Cerebellar cortex (tissue), 1 donor: Measurements from ENCODE around the gene SLC2A14.
"Not testable (repeated sequence)": the region's sequence is repeated elsewhere in the genome, so short reads cannot be mapped to it uniquely, and the experiment has no call there.

ENCODE experiments used
- DNase-seq: peaks from one replicate; pipeline ENCODE4 v3.0.0-alpha.2; 2015; ENCODE audit warnings: low spot score

SLC2A14 gene

DNA sequence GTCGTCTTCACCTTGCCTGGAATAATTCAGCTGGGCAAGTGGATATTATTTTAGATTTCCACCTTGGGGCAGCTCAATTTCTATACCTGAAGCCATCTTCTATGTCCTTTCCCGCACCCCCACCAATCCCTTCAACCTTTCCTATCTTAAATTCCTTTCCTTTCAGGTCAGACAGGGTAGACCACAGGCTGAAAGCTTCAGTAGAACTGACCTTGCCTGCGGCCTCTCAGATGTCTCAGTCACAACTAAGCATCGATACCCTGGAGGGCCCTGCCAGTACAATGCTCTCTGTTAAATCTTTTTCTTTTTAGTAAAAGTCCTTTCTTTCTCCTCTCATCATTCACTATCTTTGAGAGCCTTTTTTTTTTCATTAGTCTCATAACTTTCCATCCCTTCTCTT is 38.9 kb downstream of the SLC2A14 start:
- no peak for DNase-seq

DNA sequence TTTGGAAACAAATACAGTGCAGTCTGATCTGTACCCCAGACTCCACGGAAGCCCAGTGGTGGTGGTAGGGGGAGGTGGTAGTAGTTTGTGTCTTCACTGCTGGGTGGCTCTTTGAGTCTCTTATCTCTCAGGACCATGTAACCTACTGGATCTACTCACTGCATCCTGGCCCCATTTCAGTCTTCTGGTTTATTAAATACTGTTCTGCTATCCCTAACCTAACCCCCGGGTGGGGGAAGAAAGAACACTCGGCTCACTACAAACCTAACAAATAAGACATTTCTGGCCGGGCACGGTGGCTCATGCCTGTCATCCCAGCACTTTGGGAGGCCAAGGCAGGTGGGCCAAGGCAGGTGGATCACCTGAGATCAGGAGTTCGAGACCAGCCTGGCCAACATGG is 39.5 kb downstream of the SLC2A14 start:
- DNase-seq, result not testable (repeated sequence)

DNA sequence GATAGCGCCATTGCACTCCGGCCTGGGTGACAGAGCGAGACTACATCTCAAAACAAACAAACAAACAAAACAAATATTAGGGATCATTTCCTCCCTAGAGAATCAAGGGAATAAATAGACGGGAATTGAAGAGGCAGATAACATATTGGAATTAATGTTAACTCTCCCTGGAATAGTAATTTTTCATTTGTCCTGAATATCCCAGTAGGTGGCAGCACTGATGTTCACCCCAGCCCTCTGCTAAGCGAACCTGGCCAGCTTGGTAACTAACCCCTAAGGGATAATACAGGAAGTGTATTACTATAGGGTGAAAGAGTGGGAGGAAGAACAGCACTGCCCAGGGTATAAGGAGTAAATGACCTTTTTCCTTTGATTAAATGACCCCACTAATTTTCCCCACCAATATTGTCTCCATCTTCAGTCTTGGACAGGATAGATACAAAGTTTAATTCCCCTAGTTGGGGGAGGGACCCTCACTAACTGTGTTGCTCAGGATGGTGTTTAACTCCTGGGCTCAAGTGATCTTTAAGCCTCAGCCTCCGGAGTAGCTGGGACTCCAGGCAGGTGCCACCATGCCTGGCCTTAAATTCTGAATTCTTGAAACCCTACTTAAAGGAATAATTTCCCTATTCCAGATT is 40.5 kb downstream of the SLC2A14 start:
- peak; percentile 41 for DNase-seq

DNA sequence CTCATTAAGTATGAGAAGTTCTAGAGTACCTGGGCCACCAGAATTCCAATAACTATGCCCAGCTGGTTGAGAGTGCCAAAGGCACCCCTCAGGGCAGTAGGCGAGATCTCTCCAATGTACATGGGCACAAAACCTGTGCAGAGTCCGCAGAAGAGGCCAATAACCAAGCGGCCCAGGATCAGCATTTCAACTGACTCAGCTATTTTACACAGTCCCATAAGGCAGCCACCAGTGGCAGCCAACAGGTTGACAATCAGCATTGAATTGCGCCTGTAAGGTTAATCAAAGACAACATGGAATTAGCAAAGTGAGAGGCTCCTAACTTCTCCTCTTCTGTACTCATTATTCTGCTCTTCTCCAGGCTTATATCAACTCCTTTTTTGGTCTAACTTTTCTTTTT is 43.0 kb downstream of the SLC2A14 start:
- not testable (repeated sequence) for DNase-seq

DNA sequence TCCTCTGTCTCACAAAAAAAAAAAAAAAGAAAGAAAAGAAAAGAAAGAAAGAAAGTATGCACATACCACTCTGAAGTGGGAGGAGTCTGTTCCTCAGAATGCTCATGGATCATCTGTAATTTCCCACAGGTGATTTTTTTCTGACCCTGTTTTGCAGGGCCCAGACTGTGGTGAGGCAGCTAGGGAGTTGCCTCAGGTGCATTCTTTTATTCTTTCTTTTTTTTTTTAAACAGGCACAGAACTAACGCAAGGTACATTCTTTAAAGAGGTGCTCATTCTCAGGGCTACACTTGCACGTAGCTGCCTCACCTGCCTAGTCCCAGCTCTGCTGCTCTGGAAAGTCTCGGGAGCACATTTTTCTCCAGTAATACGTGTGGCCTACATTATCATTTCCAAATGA is 47.0 kb downstream of the SLC2A14 start:
- not testable (repeated sequence) for DNase-seq

DNA sequence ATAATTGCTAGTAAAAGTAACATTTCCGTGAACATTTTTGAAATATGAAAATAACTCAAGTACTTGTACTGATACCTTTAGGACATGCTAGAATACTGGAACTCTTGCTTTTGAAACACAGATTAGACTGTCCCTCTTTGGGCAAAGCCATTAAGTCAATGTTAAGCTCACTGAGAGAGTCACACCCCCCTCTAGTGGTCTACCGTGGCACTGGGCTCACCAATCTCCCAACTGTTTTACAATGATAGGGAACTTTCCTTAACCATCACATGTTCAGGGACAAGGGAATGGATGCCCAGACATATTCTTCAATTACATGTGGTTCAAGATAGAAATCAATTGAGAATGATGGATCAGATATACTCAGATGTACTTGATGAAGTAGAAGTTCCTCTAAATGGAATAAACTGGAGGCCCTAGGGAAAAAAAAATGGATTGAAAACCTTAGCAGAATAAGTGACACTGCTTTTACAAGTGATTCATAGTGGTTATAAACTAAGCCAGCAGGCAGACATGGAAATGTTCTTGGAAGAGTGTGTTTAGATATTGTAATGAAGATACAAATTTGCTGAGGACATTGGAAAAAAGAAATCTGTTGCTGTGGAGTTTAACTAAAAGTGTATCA is 65.7 kb downstream of the SLC2A14 start:
- peak; percentile 66 for DNase-seq

DNA sequence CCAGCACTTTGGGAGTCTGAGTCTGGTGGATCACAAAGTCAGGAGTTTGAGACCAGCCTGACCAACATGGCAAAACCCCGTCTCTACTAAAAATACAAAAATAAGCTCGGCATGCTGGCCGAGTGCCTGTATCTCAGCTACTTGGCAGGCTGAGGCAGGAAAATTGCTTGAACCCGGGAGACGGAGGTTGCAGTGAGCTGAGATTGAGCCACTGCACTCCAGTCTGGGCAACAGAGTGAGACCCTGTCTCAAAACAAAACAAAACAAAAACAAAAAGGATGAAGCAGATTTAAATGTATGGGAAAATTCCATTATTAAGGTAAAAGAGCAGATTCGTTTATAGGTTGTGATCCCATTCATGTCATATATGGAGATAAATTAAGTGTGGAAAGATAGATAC is 66.4 kb downstream of the SLC2A14 start:
- not testable (repeated sequence) for DNase-seq

DNA sequence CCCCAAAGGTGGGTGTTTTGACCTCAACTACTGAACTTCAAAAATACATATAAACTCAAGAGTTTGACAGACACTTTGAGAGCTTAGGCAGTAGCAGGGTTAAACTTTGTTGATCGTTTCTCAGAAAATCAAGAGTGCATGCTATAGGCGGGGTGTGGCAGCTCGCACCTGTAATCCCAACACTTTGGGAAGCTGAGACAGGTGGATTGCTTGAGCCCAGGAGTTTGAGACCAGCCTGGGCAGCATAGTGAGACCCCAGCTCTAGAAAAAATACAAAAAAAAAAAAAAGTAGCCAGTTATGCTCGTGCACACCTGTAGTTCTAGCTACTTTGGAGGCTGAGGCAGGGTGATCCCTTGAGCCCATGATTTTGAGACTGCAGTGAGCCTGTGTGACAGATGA is 71.3 kb downstream of the SLC2A14 start:
- DNase-seq, result no peak

DNA sequence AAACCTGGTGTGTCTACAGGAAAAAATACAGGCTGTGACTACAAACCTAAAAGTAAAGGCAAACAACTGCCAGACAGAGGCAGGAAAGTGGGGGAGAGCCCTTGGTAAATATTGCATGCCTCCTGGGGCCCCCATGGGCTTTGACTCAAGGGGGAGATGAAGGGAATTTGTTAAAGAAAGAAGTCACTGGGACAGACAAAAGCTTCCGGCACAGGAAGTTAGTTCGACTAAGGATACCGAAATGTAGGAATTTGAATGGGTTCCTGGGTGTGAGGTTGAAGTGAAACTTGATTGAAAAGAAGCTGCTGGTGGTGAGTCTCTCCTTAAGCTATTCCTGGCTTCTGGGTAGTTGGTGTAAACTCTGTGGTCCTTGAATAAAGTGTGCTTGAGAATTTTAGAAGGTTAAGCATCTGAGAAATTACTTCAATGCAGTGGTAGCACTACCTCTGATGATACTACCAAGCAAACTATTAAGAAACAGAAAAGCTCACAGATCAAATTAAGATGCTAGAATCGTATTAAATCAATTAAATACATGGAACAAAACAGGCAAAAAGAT is 73.9 kb downstream of the SLC2A14 start:
- not testable (repeated sequence) for DNase-seq

DNA sequence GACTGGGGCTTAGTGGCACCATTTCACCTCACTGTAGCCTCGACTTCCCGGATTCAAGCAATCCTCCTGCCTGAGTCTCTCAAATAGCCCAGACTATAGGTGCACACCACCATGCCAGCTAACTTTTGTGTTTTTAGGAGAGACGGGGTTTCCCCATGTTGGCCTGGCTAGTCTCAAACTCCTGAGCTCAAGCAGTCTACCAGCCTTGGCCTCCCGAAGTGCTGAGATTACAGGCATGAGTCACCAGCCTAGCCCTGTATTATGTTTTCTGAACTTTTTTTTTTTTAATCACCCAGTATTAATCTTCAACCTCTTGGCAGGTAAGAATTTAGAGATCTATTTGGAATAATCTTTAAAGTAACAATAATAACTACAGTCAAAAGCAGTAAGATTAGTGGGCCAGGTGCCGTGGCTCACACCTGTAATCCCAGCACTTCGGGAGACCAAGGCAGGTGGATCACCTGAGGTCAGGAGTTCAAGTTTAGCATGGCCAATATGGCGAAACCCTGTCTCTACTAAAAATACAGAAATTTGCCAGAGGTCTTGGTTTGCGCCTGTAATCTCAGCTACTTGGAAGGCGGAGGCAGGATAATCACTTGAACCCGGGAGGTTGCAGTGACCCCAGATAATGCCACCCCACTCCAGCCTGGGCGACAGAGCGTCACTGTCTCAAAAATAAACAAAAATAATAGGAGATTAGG is 74.9 kb downstream of the SLC2A14 start:
- no peak for DNase-seq

DNA sequence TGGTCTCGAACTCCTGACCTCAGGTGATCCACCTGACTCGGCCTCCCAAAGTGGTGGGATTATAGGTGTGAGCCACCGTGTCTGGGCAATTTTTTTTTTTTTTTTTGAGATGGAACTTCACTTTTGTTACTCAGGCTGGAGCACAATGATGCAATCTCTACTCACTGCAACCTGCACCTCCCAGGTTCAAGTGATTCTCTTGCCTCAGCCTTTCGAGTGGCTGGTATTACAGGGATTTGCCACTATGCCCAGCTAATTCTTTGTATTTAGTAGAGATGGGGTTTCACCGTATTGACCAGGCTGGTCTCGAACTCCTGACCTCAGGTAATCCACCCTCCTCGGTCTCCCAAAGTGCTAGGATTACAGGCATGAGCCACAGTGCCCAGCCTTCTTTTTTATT is 75.4 kb downstream of the SLC2A14 start:
- not testable (repeated sequence) for DNase-seq

DNA sequence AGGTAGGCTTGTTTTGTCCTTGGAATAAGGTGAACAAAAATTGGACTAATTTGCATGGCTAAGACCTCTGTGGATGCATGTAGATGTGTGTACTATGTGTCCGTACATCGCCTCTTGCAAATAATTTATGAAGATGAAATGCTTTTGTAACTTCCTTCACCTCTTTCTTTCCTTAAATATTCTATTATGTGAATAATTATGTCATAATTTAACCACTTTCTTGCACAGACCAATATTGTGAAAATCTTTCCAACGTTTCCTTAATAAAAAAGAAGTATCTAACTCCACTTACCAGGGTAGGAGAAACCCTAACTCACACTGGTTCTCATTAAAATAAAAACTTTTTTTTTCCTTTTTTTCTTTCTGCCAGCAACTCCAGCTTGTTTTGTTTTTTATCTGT is 79.5 kb downstream of the SLC2A14 start:
- no peak for DNase-seq

DNA sequence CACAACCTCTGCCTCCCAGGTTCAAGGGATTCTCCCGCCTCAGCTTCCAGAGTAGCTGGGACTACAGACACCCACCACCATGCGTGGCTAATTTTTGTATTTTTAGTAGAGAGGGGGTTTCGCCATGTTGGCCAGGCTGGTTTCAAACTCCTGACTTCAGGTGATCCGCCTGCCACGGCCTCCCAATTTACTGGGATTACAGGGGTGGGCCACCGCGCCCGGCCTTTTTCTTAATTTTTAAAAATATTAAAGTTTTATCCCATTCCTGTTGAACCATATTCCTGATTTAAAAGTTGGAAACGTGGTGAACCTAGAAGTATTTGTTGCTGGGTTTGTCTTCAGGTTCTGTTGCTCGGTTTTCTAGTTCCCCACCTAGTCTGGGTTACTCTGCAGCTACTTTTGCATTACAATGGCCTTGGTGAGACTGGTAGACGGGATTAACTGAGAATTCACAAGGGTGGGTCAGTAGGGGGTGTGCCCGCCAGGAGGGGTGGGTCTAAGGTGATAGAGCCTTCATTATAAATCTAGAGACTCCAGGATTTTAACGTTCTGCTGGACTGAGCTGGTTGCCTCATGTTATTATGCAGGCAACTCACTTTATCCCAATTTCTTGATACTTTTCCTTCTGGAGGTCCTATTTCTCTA is 83.7 kb downstream of the SLC2A14 start, which contains the start of gene NANOG:
Gene NANOG (plus strand): TSS at position 519 of the 645 bp plus-strand sequence. CDS start 213 bp downstream, outside the sequence.
- not testable (repeated sequence) for DNase-seq

DNA sequence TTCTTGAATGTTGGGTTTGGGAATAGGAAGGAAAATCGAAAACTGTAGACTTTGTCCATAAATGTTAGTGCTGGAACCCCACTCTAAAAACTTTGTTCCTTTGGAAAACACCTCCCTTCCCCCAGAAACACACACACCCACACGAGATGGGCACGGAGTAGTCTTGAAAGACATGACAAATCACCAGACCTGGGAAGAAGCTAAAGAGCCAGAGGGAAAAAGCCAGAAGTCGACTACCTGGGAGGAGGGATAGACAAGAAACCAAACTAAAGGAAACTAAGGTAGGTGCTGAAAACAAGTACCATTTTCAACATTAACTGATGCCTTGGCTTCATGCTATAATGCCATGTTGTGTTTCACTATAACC is 84.4 kb downstream of the SLC2A14 start:
- DNase-seq, result no peak

DNA sequence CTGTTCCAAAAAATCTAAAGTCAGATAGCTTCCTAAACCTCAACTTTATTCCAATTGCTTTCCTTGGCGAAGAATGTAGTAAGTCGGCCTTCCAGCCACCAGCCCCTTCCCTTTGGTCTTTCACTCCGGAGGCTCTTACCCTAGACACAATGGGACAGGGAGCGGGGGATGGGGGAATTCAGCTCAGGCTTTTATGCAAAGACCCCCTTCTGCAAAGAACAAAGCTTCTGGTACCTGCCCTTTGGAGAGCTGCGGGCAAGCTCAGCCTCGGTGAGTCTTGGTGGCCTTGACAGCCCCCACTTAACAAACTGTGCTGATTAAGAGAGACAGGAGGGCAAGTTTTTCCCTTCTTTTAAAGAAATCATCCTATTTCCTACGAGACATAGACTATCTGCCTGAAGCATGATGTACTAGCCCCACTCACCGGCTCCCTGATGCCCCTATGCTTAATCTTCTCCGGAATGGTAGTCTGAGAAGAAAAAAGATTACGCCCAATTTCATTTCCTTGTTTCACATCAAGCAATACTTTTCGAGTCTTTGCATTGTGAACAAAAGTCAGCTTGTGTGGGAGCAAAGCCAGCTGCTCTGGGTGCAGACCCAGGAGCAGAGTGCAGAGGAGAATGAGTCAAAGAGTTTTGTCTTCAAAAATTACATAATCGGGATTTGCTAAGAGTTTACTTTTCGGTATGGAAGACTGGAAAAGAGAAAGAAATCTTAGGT is 85.0 kb downstream of the SLC2A14 start:
- DNase-seq, result no peak

DNA sequence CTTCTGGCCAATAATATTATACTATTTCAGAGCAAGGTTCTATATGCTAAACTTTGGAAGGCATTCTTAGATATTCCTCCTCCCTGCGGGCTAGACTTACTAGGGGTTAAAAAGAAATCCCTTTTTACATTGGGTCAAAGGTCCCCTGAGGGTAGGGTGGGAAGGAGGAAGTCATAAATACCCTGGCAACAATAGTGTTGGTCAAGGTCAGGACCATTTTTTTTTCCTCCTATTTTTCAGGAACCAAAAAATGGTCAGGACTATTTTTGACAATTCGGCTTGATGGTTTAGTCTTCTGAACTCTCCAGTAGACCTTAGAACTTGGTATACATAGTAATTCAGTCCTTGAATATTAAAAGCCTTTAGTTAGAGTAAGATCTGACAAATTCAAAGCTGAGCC is 88.0 kb downstream of the SLC2A14 start:
- no peak for DNase-seq

DNA sequence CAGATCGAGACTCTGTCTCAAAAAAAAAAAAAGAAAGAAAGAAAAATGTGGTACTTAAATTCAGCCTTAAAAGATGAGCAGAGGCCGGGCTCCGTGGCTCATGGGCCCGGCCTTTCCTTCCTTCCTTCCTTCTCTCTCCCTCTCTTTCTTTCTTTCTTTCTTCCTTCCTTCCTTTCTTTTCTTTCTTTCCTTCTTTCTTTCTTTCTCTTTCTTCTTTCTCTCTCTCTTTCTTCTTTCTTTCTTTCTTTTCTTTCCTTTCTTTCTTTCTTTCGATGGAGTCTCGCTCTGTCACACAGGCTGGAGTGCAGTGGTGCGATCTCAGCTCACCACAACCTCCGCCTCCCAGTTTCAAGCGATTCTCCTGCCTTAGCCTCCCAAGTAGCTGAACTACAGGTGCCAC is 89.3 kb downstream of the SLC2A14 start:
- DNase-seq, result not testable (repeated sequence)

DNA sequence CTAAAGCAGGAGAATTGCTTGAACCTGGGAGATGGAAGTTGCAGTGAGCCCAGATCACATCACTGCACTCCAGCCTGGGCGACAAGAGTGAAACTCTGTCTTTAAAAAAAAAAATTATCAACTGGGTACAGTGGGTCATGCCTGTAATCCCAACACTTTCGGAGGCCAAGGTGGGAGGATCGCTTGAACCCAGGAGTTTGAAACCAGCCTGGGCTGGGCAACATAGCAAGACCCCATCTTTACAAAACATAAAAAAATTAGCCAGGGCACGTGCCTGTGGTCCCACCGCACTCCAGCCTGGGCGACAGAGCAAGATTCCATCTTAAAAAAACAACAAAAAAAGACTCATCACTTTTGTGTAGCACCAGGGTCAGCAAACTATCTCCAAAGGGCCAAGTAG is 90.7 kb downstream of the SLC2A14 start:
- no peak for DNase-seq

DNA sequence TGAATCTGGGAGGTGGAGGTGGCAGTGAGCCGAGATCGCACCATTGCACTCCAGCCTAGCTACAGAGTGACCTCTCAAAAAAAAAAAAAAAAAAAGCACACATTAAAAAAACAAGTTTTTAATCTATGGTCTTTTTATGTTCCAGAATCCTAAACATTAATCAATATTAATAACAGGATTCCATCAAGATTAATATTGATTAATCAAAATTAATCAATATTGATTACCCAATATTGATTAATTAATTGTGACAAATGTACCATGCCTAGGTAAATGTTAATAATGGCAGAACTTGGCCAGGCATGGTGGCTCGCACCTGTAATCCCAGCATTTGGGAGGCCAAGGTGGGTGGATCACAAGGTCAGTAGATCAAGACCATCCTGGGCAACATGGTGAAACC is 91.4 kb downstream of the SLC2A14 start:
- no peak for DNase-seq

DNA sequence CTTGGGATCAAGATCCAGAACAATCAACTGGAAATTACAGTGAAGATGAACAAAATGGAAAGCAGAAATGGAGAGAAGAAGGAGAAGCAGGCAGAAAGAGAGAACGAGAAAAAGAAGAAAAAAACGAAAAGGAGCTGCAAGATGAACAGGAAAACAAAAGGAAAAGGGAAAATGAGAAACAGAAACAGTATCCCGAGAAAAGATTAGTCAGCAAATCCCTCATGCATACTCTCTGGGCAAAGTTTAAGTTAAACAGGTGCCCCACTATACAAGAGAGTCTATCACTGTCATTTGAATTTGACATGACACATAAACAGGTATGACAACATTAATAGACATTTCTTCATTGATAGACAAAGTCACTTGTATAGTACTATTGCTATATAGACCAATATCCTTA is 102.7 kb downstream of the SLC2A14 start:
- no peak for DNase-seq
